ENCODE results near the gene ARID5B.

Gene ARID5B

DNA sequence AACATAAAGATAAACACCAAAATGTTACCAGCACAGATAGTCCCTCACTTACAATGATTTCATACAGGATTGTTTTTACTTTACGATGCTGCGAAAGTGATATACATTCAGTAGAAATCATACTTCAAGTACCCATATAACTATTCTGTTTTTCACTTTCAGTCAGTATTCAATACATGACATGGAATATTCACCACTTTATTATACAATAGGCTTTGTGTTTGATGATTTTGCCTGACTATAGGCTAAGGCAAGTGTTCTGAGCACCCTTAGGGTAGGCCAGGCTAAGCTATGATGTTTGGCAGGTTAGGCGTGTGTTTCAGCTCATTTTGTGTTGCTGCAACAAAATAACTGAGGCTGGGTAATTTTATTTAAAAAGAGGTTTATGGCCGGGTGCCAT, 212.2 kb downstream of the ARID5B start:
- no peak for DNase-seq

DNA sequence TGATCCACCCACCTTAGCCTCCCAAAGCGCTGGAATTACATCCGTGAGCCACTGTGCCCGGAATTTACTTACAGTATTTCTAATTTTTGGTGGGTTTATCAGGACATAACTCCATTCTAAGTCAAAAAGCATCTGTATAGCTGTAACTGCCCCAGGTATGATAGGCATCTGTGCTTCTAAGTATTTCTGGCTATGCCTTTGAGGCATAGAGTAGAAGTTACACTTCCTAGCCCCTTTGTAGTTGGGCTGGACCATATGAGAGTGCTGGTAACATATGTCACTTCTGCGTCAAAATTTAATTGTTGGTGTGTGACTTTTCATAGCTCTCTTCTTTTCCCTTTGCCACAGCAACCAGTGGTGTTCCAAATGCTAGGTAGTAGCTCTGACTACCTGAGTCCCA, 213.8 kb downstream of the ARID5B start:
- DNase-seq: no peak

DNA sequence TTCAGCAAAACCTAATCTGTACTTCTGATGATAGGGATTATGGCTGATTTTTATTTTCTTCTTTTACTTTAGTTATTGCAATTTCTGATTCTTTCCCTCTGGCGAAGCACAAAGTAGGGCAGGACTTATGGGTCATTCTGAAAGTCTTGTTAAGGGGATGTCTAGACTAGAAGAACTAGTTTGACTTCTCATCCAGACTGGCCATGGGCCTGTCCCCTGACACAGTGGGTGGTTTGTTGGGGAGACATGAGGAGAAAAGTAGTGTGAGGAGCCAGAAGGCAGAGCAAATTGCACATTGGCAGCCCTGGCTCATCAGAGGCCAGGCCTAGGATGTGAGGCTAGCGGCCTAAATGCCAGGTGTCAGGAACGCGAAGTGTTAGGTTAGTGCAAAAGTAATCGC, 214.3 kb downstream of the ARID5B start:
- DNase-seq: no peak

DNA sequence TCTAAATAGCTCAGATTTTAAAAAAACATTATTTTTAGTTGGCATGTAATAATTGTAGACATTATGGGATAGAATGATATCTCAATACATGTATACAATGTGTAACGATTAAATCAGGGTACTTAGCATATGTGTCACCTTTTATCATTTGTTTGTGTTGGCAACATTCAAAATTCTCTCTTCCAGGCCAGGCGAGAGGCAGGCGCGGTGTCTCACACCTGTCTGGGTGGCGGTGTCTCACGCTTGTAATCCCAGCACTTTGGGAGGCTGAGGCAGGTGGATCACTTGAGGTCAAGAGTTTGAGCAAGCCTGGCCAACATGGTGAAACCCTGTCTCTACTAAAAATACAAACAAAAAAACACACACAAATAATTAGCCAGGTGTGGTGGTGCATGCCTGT, 215.4 kb downstream of the ARID5B start:
- DNase-seq: no peak

DNA sequence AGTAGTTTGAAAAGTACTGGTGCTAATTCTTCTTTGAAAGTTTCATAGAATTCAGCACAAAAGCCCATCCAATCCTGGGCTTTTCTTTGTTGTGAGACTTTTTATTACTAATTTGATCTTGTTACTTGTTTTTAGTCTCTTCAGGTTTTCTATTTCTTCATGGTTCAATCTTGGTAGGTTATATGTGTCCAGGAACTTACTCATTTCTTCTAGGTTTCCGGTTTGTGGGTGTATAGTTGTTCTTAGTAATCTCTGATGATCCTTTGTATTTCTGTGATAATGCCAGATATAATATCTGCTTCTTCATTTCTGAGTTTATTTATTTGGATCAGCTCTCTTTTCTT, 219.7 kb downstream of the ARID5B start:
- no peak for DNase-seq

DNA sequence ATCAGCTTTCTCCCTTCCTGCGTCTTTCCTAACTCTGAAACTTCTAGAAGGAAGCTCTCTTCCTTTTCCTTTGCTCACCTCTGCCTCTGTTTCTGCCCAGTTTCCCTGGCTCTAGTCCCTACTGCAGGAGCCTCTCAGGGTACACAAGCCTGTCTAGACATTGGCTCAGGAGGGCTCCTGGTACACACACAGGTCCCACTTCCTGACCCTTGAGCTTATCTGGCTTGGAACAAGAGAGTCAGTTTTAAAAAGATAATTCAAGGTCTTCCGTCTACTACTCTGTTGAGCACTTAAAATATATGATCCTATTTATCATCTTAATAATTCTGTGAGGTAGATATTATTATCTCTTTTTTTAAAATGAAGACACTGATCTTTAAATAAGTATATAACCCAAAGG, 226.5 kb downstream of the ARID5B start:
- no peak for DNase-seq

DNA sequence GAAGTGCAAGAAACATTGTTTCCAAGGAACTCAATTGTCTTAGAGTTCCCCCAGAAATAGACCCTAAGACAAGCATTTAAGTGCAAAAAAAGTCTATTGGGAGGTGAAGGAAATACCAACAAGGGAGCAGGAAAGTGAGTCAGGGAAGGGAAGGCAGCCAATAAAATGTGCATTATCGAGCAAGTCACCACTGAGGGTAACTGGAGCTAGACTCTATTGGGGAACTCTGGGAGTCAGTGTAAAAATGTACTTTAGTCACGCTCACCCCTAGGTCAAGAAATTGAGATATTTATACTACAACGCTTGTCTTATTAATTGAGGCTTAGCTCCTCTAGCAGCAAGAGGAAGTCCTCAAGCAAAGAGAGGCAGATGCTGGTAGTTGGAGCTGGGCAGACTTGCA, 229.4 kb downstream of the ARID5B start:
- DNase-seq: no peak

DNA sequence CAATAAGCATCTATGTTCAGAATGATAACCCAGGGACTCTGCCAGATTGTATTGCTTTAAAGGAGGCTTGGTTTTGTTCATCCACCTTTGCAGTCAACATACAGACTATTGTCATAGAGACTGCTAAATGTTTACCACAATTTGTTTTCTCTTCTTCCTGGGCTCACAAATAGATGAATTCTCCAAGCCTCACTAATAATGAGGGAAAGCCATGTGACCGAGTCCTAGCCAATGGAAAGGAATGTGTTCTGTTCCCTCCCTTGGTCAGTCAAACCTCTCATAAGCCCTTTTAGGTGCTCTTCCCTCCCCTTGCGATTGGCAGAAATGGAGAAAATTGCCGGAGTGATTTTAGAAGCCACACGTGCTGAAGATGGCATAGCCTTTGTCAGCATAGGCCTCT, 230.2 kb downstream of the ARID5B start:
- DNase-seq: no peak

DNA sequence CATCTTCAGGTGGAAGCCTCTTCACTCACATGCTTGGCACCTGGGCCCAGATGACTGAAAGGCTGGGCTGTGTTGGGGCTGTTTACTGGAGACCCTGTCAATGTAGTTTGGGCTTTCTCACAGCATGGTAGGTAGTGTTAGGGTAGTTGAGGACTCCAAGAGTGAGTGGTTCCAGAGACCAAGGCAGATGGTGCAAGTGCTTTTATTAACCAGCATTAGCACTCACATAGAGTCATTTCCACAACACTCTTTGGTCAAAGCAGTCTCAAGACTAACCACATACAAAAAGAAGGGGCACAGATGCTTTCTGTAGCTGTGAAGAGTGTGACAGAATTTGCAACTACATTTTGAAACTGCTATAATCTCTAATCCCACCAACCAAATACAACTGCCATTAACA, 232.1 kb downstream of the ARID5B start:
- DNase-seq: no peak

DNA sequence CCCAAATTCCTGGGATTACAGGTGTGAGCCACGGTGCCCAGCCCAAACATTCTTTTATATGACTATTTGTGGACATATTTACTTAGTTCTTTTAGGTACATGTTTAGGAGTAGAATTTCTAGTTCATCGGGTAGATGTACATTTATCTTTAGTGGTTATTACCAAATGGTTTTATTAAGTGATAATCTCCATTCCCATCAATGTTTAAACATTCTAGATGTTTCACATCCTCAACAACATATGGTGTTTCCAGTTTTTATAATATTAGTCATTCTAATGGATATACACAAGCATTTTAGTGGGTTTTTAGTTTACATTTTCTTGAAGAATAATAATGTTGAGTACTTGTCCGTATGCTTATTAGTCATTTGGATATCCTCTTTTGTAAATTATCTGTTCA, 235.4 kb downstream of the ARID5B start:
- no peak for DNase-seq
